Activated CD4-positive, alpha-beta T cell treated with anti-CD3 and anti-CD28 coated beads for 1 hour (primary cell): ENCODE measurements around the gene BDP1.
"Not testable (repeated sequence)": the region's sequence is repeated elsewhere in the genome, so short reads cannot be mapped to it uniquely, and the experiment has no call there.

ENCODE experiments used
- DNase-seq: peaks from one replicate; pipeline ENCODE4 v3.0.0-alpha.2; 2020

BDP1 gene

DNA sequence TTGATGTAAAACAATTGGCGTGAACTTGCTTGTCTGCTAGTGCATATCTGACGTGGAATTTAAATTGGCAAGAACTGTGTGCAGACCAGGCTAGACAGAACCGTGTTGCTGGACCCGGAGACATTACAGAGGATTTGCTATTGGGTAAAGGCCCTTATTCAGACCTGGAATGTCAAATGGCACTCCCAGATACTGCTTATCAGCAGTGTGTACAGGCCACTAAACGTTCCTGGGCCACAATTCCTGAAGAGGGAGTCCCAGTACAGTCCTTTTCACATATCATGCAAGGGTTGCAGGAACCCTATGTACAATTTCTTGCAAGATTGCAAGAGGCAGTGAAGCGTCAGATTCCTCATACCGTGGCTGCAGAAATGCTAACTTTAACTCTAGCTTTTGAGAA, 118.1 kb downstream of the BDP1 start:
- no peak for DNase-seq

DNA sequence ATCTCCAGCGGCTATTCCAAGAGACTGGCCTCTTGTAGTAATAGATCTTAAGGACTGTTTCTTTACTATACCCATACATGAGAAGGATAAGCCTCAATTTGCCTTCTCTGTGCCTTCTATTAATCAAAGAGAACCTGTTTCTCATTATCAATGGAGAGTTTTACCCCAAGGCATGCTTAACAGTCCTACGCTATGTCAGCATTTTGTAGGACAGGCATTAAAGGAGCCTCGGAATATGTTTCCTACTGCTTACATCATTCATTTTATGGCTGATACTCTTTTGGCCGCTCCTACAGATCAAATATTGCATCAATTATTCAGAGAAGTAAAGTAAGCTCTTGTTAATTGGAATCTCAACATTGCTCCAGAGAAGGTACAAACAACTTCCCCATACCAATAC, 120.1 kb downstream of the BDP1 start:
- not testable (repeated sequence) for DNase-seq

DNA sequence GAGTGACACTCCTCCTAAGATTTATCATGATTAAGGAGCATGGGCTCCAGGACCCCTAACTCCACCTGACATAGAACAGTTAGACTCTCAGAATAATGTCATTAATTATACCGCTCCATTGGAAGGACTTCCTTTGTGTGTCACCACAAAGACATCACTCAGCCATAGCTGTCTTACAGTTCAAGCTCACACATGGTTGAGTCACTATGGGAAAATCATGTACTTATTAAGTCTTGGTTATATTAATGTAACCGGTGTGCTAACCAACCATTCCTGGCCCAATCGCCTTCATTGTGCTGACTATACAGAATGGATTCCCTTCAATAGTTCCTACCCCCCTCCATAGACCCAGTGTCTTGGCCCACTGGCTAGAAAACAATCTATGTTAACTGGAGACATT, 120.8 kb downstream of the BDP1 start:
- no peak for DNase-seq

DNA sequence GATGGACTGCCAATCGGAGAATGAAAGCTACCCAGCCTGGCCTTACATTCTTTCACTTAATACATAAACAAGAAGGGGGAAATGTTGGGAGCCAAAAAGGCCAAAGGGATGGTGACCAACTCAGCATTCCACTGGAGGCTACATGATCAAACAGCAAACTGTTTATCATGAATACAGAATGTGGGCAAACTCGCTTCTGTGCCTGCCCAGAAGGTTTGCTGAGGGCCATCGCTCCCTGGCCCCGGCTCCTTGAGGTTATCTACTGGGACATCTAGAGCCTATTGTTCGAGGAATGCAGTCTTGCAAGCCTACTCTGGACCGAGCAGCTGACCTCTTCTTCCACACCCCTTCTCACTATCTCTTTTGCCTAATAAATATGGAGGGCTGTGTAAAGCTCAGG, 122.4 kb downstream of the BDP1 start:
- not testable (repeated sequence) for DNase-seq

DNA sequence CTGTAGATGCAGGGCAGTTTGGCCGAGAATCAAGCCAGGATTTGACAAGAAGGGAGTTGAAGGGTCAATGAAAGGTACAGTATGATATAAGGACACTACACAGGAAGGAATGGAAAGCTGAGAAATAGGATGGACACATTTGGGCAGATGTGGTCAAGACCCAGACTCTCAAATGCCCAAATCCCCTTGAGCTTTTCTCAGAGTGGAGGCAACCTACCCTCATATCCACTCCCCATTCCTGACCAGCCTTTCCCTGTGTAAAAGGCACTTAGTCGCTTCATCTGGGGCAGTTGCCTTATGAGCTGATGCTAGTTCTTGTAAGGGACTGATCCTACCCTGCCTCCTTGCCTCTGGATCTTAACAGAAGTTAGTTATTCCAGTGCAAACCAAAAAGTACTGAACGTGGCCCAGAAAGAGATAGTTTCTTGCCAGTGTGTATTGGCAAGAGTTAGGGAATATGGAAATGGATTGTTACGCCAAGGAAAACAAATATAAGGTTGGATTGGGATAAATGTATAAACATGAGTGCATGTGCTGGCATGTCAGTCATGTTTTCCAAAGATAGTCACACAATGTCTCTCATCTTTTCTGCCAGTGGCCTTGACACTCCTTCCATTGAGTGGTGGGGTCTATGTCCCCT, 127.6 kb downstream of the BDP1 start:
- DNase-seq = no peak

DNA sequence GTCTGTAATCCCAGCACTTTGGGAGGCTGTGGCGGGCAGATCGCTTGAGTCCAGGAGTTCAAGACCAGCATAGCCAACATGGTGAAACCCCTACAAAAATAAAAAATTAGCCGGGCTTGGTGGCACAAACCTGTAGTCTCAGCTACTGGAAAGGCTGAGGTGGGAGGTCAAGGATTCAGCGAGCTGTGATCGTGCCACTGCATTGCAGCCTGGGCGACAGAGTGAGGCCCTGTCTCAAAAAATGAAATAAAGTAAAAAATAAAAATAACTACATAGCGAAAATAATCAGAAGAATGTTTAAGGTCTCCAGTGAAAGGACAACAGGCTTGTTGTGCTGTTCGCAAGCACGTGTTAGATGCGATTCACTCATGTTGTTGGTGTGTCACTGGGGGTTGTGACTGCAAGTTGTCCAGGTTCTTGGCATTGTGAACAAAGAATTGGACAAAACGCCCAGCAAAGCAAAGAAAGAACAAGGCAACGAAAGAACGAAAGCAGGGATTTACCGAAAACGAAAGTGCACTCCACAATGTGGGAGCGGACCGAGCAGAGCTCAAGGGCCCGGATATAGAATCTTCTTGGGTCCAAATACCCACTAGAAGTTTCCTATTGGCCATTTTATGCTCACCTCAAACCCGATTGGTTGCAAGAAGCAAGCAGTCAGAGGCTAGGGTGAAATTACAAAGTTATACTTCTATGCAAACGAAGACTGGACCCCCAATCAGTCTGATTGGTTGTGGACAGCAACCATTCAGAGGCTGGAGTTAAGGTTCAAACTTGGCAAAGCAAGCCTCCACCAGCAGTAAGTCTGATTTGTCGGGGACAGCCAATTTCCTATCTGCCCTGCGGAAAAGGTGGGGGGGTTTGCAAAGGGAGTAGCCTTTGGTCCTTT, 130.8 kb downstream of the BDP1 start:
- DNase-seq = no peak

DNA sequence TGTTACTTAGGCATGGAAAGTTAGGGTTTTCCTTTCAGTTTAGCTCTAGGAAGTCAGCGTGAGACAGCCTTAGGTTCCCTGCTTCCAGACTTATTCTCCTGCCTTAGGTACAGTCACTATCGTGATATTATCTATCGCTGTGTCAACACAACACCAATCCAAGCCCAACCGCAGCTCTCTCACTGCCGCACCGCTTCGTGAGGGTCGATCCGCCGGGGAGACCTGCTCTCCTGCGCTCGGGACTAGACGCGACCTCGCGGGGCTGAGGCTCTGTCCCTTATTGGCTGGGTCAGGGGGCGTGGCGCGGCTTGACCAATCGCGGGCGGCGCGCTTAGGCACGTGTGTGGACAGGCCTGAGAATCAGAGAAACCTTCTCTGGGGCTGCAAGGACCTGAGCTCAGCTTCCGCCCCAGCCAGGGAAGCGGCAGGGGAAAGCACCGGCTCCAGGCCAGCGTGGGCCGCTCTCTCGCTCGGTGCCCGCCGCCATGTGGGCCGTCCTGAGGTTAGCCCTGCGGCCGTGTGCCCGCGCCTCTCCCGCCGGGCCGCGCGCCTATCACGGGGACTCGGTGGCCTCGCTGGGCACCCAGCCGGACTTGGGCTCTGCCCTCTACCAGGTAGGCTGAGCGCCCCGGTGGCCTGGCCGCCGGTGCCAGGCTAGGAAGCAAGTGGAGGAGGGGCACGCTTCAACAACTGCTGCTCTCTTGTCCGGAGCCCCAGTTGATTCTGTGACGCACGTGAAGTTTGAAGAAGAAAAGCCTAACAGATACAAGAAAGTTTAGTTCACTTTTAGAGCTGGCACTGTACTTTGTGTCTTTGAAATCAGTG, 131.7 kb downstream of the BDP1 start, which contains the start of gene MCCC2:
Gene MCCC2, plus strand, starts transcription at position 400 of the 825 bp plus-strand sequence. Its CDS starts 86 bp downstream, at position 486.
- DNase-seq = peak; percentile 91

DNA sequence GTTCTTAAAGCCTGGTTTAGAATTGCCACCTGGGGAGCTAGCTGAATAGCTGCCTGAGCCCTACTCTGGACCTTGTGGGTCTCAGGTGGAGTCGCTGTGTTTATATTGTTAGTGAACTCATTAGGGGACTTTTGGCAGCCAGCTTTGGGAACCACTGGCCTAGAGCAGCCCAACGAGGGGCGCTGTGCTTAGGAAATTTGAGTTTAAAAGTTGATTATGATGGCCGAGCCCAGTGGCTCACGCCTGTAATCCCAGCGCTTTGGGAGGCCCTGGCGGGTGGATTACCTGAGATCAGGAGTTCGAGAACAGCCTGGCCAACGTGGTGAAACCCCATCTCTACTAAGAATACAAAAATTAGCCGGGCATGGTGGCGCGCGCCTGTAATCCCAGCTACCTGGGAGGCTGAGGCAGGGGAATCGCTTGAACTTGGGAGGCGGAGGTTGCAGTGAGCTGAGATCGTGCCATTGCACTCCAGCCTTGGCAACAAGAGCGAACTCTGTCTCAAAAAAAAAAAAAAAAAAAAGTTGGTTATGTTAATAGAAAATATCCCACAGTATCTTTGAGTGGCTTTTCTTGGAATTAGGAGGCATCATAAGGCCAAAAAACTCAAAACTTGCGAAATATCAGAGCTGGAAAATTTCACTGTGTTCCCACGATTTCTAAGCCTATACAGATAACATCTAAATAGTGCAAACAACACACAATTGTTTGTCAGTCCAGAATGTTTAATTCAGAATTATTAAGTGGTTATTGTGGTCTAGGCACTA, 132.5 kb downstream of the BDP1 start:
- no peak for DNase-seq

DNA sequence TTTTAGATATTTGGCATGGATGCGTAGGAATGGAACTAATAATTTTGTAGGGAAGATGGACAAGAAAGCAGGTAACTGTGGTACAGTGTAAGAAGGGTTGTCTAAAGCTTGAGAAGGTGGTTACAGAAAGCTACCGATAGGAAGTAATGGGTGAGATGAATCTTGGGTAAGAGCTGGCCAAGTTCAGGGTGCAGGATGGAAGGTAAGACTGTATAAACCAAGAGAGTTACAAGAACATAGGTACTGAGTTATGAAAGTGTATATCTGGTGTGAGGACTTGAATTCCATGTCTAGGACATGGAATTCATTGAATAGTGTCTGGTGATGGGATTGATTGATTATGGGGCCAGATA, 133.1 kb downstream of the BDP1 start:
- DNase-seq = no peak

DNA sequence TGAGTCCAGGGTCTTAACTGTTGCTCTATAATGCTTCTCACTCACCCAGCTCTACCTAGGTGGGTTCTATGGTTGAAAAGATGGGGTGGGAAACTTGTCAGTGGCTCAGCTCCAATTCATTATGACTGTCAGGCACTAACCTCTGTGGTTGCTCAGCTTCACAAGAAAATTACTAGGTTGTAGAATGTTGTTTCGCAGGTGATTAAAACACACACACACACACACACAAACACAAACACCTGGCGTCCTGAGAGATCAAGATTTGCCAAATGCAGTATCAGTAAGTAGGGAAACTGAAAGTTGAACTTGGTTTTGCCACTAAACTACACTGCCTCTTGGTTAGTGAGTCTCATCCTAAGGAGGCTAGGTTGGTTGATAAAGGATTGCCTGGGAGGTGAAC, 134.5 kb downstream of the BDP1 start:
- DNase-seq = no peak

DNA sequence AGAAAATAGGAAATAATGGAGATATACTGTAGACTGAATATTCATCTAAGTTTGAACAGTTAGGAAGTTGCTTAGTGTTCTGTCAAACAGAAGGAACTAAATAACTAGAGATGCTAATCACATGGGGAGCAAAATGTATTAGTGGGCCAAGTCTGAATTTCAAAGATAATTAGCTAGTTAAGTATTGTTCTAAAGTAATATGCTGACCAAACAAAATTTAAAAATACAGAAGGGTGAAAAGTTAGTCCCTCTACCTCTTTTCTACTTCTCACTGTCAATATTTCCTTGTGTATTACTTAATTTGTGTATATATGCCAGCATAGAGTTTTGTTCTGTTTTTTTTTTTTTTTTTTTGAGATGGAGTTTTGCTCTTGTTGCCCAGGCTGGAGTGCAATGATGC, 135.6 kb downstream of the BDP1 start:
- DNase-seq = no peak

DNA sequence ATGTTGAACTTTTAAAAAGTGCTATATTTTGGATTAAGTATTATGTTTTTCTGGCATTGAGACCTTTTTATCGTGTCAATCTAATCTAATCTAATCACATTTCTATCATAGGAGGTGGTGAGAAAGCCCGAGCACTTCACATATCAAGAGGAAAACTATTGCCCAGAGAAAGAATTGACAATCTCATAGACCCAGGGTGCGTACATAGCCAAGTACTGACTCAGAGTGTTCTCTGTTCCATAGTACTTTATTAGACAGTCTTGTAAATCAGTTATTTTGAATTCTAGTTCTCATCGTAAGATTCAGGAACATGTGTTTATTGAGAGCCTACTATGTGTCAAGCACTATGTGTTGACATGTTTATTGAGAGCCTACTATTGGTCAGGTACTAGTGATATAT, 140.7 kb downstream of the BDP1 start:
- no peak for DNase-seq

DNA sequence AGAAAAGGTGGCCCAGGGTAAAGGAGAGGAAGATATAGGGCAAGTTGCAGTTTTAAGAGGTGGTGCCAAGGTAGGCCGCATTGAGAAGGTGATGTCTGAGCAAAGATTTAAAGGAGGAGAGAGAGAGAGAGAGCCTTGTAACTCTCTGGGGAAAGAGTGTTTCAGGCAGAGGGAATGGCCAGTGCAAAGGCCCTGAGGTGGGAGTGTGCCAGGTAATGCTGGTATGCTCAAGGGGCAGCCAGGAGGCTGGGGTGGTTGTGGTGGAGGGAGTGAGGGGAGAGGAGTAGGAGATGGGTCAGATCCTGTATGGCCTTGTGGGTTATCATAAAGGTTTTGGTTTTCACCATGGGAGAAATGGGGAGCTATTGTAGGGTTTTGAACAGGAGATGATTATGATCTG, 141.6 kb downstream of the BDP1 start:
- DNase-seq = no peak

DNA sequence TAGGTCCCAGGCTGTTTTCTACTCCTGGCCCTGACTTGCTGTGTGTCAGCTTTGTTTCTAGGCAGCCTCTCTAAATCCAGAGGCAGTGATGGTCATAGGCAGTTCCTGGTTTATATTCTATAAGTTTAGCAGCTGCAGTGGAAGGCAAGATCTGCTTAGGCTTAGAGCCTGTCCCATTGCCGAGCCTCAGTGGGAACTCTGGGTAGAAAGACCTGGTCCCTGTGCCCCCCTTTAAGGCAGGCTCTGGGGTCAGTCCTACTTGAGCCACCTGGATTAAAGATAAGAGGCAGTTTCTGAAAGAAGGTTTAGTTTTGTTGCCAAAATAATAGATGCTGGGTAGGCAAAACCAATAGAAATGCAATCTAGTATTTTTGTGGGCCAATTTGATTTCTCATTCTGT, 145.3 kb downstream of the BDP1 start:
- no peak for DNase-seq

DNA sequence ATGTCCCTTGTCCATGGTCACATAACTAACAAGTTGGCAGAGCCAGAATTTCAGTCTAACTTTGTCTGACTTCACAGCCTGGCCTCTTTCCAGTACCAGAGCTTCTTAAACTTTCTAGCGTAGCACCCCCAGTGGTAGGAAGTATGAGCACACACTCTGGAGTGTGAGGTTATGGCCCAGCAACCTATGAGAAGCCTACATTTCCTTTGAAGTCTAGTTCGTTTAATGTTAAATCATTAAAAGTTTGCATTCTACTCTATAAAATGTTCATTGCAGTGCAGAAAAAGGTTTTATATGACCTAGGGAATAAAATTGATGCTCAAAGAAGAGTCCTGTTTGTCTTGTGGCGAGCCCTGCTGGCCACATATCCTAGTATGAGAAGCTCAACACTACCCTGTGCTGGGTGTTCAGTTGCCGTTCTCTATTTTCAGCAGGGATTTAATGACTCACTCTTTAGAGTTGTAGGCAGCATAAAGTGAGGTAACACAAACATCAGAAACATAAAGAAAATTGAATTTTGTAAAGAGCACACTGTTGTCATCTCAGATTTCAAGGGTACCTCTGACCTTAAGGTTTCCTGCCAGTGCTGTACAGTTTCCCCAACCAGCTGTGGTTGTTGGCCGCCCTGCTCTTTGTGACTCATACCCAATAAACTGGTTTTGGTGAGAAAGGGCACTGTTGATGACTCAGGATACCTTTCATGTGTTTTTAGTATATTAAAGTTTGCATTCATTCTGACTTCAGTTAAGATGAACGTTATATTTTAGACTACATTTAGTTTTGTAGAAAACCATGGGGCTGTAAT, 146.0 kb downstream of the BDP1 start:
- DNase-seq = peak; percentile 65

DNA sequence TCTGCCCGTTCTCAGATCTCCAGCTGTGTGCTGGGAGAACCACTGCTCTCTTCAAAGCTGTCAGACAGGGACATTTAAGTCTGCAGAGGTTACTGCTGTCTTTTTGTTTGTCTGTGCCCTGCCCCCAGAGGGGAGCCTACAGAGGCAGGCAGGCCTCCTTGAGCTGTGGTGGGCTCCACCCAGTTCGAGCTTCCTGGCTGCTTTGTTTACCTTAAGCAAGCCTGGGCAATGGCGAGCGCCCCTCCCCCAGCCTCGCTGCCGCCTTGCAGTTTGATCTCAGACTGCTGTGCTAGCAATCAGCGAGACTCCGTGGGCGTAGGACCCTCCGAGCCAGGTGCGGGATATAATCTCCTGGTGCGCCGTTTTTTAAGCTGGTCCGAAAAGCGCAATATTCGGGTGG, 154.5 kb downstream of the BDP1 start:
- not testable (repeated sequence) for DNase-seq

DNA sequence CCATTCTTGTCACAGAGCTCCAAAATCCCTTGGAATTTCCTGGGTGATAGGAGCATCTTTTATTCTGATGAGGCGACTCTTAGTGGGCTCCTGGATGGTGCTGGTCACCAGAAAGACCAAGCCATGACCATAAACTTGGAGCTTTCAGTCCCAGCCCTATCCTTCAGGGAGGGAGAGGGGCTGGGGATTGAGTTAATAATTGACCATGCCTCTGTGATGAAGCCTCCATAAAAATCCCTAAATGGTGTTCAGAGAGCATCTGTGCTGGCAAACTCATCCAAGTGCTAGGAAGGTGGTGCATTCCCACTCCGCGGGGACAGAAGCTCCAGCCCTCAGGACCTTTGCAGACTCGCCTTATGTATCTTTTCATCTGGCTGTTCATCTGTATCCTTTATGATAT, 160.4 kb downstream of the BDP1 start:
- DNase-seq = no peak
